AG09319 (cell line): Measurements from ENCODE around the gene SND1.

Experiments
- DNase-seq: peaks from one replicate; pipeline ENCODE4 v3.0.0-alpha.2; 2010; ENCODE audit warnings: low read depth; ENCODE audit errors: extremely low read depth
- CTCF ChIP-seq: IDR thresholded peaks from 2 replicates; pipeline ENCODE4 v1.5.1; 2011; ENCODE audit warnings: low read depth, mild to moderate bottlenecking, inconsistent platforms, low read length, moderate library complexity

The SND1 gene

DNA sequence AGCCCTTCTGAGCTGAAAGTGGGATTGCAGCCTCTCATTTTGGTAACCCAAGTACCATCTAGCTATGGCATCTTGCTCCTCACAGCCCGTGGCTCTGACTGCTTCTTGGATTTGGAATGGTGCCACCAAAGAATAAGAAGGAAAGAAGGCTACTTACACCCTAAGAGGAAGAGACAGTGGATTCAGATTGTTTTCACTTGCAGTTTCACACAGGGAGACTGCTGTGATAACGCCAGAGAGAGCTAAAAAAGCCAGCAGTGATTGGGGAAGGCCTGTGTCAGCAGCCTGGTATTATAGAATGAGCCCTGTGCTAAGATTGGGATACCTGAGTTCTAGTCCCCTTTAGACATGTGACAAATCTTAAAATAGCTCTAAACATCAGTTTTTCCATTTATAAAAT lies 382.8 kb downstream of the SND1 start:
- DNase-seq, result no peak
- TF ChIP-seq CTCF, result no peak

GRCh38 chr7:128035712-128036111 lies 383.7 kb downstream of the SND1 start:
- no peak for DNase-seq
- TF ChIP-seq CTCF, result peak; percentile 33

GRCh38 chr7:128036226-128036940 lies 384.4 kb downstream of the SND1 start:
- DNase-seq, result no peak
- TF ChIP-seq CTCF, result no peak

- DNase-seq, result no peak
- no peak; the same call in 1 of the 2 replicates for TF ChIP-seq CTCF
Observed at GRCh38 chr7:128037081-128037480, 385.1 kb downstream of the SND1 start.

DNA sequence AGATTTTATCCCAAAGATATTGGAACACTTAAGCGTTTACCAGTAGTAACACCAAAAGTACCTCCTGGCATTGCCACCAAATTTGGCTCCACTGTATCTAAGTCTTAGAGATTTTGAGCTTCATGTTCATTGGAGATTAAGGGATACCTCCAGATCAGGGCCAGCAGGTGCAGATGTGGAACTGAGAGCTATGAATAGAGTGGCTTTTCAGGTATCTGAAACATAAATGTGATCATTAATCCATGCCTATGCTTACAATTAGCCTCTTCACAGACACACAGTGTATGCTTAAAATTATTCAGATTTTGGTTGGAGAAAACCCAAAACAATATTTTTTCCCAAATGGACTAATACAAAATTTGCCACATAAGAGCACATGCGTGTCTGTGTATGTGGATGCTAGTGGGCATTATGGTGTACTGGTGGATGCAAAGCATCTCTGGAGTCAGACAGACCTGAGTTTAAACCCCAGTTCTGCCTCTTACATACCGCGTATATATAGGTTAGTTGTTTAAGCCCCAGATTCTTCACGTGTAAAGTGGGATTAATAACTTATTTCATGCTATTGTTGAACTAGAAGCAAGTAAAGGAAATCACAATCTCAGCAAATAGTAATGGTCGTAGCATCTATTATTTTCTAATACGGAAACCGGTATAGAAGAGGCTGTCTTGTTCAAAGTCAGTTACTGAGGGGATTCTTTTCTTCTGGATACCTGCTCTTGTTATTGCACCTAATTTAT lies 386.1 kb downstream of the SND1 start:
- no peak for TF ChIP-seq CTCF
- no peak for DNase-seq

DNA sequence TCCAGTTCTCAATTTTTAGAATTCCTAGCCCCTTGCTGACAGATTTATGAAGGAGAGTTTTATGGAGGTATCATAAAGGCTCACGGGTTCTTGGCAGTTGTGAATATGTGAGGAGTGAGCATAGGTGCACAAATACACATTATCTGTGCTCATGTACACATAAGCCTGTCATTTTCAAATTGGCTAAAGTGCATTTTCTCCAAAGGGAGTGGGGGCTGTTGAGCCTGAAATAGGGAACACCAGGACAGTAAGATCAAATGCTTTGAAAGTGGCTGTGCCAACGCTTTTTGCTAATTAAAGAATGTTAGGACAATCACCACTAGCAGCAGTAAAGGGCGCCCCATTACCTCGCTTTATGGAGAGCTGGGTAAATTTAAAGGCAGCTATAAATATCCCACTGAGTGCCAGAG lies 387.6 kb downstream of the SND1 start:
- DNase-seq, result no peak
- no peak for TF ChIP-seq CTCF

DNA sequence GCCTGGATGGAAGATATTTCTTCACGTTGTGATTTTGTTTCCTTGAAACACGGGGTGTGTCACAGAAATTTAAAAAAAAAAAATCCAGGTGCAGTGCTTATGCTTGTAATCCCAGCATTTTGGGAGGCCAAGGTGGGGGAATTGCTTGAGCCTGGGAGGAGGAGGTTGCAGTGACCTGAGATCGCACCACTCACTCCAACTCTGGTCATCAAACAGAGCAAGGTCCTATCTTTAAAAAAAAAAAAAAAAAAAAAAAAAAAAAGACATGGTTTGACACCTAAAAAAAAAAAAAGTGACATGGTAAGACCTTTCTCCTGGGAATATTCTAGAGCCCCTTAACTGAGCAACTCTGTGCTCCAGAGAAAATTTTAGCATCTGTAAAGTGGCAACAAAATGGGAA lies 388.2 kb downstream of the SND1 start:
- no peak for DNase-seq
- TF ChIP-seq CTCF, result no peak
